Measurements from ENCODE around the gene CASP4. TPM values are rescaled to one million over a fixed set of nuclear protein-coding genes. Genes with fewer than 3 reads are reported as not detected.

CASP4 gene
- total RNA-seq, 4 donors from 2014 or later: 21.3 to 107 (median 23.2) TPM

- DNase-seq (ENCODE audit: extremely low spot score): no peak
- intact Hi-C loops (cut with DNase I): no loop called here
- H3K4me1 ChIP-seq: peaks cover 0 to 22% (median 16%) of the 10 kb centered on the region in 4 donors
- H3K9me3 ChIP-seq: peaks cover 0 to 6% (median 0%) of the 10 kb centered on the region in 4 donors
- H3K4me3 ChIP-seq: no peak overlapping the region
- no peak overlapping the region for H3K27ac ChIP-seq (replicated peaks in 1 of 4)
- H3K36me3 ChIP-seq: peaks cover 0 to 5% (median 0%) of the 10 kb centered on the region in 4 donors
- H3K27me3 ChIP-seq: no peaks in the 10 kb centered on the region
- TF ChIP-seq POLR2A (IDR thresholded peaks at IDR 0.05; ENCODE audit: low read depth) (no peak), CTCF (IDR thresholded peaks at IDR 0.05) (no peak), EP300 (IDR thresholded peaks at IDR 0.05) (no peak), POLR2AphosphoS5 (IDR thresholded peaks at IDR 0.05) (no peak)
- 100% methylated on average over 1 of the region's 1 CpG for WGBS
Observed at GRCh38 chr11:104964247-104964646, 4.1 kb downstream of the CASP4 start.

- Histone ChIP-seq H3K27me3 (no peaks in the 10 kb centered on the region), H3K4me1 (peaks cover 2 to 17% (median 12%) of the 10 kb centered on the region in 4 donors), H3K9me3 (peaks cover 0 to 6% (median 0%) of the 10 kb centered on the region in 4 donors), H3K36me3 (peaks cover 0 to 5% (median 0%) of the 10 kb centered on the region in 4 donors), H3K27ac (replicated peaks in 1 of 4) (no peak overlapping the region), H3K4me3 (no peak overlapping the region)
- TF ChIP-seq CTCF (IDR thresholded peaks at IDR 0.05): no peak
- WGBS: 94% methylated on average over 3 of the region's 3 CpGs
- no peak for DNase-seq (ENCODE audit: extremely low spot score)
- intact Hi-C loops (cut with DNase I): no loop called here
Observed at GRCh38 chr11:104962852-104963251, 5.5 kb downstream of the CASP4 start.

GRCh38 chr11:104957280-104957679, 11.1 kb downstream of the CASP4 start:
- WGBS: 75% methylated on average over 3 of the region's 3 CpGs
- intact Hi-C loops (cut with DNase I): no loop called here

GRCh38 chr11:104956528-104956927, 11.8 kb downstream of the CASP4 start:
- H3K36me3 ChIP-seq: peaks cover 0 to 24% (median 11%) of the 10 kb centered on the region in 4 donors
- H3K4me3 ChIP-seq: no peak overlapping the region
- intact Hi-C loops (cut with DNase I): no loop called here
- H3K4me1 ChIP-seq: peaks cover 0 to 12% (median 3%) of the 10 kb centered on the region in 4 donors
- no peak overlapping the region for H3K27ac ChIP-seq (replicated peaks in 1 of 4)
- no peak for DNase-seq (ENCODE audit: extremely low spot score)
- TF ChIP-seq CTCF (IDR thresholded peaks at IDR 0.05): no peak
- H3K9me3 ChIP-seq: no peaks in the 10 kb centered on the region
- H3K27me3 ChIP-seq: no peaks in the 10 kb centered on the region

More at GRCh38 chr11:104957280-104957679, 11.1 kb downstream of the CASP4 start:
- Histone ChIP-seq H3K27me3 (no peaks in the 10 kb centered on the region), H3K4me1 (peaks cover 0 to 12% (median 3%) of the 10 kb centered on the region in 4 donors), H3K9me3 (no peaks in the 10 kb centered on the region), H3K4me3 (no peak overlapping the region), H3K36me3 (peaks cover 0 to 18% (median 9%) of the 10 kb centered on the region in 4 donors), H3K27ac (replicated peaks in 1 of 4) (no peak overlapping the region)
- DNase-seq (ENCODE audit: extremely low spot score): no peak
- TF ChIP-seq EP300 (IDR thresholded peaks at IDR 0.05): no peak
- no peak for TF ChIP-seq CTCF (IDR thresholded peaks at IDR 0.05)
- TF ChIP-seq POLR2AphosphoS5 (IDR thresholded peaks at IDR 0.05): no peak
- TF ChIP-seq POLR2A (IDR thresholded peaks at IDR 0.05; ENCODE audit: low read depth): no peak

- no peaks in the 10 kb centered on the region for H3K4me1 ChIP-seq
- intact Hi-C loops (cut with DNase I): no loop called here
Observed at GRCh38 chr11:104946907-104947306, 21.5 kb downstream of the CASP4 start.

More at GRCh38 chr11:104946907-104947306, 21.5 kb downstream of the CASP4 start:
- WGBS: 31% methylated on average over 2 of the region's 2 CpGs
- Histone ChIP-seq H3K36me3 (peaks cover 4 to 85% (median 43%) of the 10 kb centered on the region in 4 donors), H3K4me3 (no peak overlapping the region), H3K27me3 (no peaks in the 10 kb centered on the region), H3K27ac (replicated peaks in 1 of 4) (no peak overlapping the region), H3K9me3 (no peaks in the 10 kb centered on the region)
- no peak for DNase-seq (ENCODE audit: extremely low spot score)
- TF ChIP-seq CTCF (IDR thresholded peaks at IDR 0.05) (peak; percentile 25 to 55 (median 42)), POLR2AphosphoS5 (IDR thresholded peaks at IDR 0.05) (no peak), POLR2A (IDR thresholded peaks at IDR 0.05; ENCODE audit: low read depth) (no peak)

All from esophagus muscularis mucosa (tissue), 4 donors.